Chondrocyte (in vitro differentiated cells): ENCODE measurements around the gene TIGD6. TPM values are rescaled to one million over a fixed set of nuclear protein-coding genes. Genes with fewer than 3 reads are reported as not detected.
A peak's percentile ranks its signal among the peaks of the same experiment; 100 is the strongest.
"Not testable (repeated sequence)": the region's sequence is repeated elsewhere in the genome, so short reads cannot be mapped to it uniquely, and the experiment has no call there.

Experiments
- DNase-seq: peaks from one replicate; pipeline ENCODE4 v3.0.0; 2021; ENCODE audit warnings: mixed read lengths, low spot score
- H3K27ac Mint-ChIP-seq: one replicate; pipeline ENCODE4 v1.8.0; 2021; ENCODE audit warnings: mild to moderate bottlenecking, moderate library complexity, mixed read lengths; ENCODE audit not compliant: unreplicated experiment
- H3K27me3 Mint-ChIP-seq: 2 replicates; pipeline ENCODE4 v1.8.0; 2021; ENCODE audit warnings: low read depth, mixed read lengths
- H3K36me3 Mint-ChIP-seq: 2 replicates; pipeline ENCODE4 v1.8.0; 2021; ENCODE audit warnings: low read depth, mixed read lengths
- H3K4me1 Mint-ChIP-seq: 2 replicates; pipeline ENCODE4 v1.8.0; 2021; ENCODE audit warnings: low read depth, mild to moderate bottlenecking, mixed read lengths
- H3K4me3 Mint-ChIP-seq: one replicate; pipeline ENCODE4 v1.8.0; 2021; ENCODE audit warnings: mild to moderate bottlenecking, moderate library complexity, mixed read lengths; ENCODE audit not compliant: unreplicated experiment
- H3K9me3 Mint-ChIP-seq: 2 replicates; pipeline ENCODE4 v1.8.0; 2021; ENCODE audit warnings: low read depth, mixed read lengths
- total RNA-seq: library from RNA; stranded (reverse); gene quantifications from 3 replicates; pipeline ENCODE4 v1.2.1, GENCODE V29; 2021
- TF ChIP-seq, protein P1 (sequence below): fragments of 200-600 bp; sonication (generic); IDR thresholded peaks from 2 replicates; pipeline ENCODE4 v1.5.0; 2021; ENCODE audit warnings: antibody characterized with exemption, mild to moderate bottlenecking, moderate library complexity

Gene TIGD6
- total RNA-seq, 1 donor from 2014 or later = 5.3 TPM

- H3K9me3 Mint-ChIP-seq = no peaks in the 10 kb centered on the region
- DNase-seq = no peak
Measured at GRCh38 chr5:149953436-149954121, 46.9 kb downstream of the TIGD6 start.

GRCh38 chr5:149951138-149951749, 49.2 kb downstream of the TIGD6 start:
- no peaks in the 10 kb centered on the region for H3K4me1 Mint-ChIP-seq
- H3K27ac Mint-ChIP-seq = no peak overlapping the region
- H3K36me3 Mint-ChIP-seq = no peaks in the 10 kb centered on the region
- H3K9me3 Mint-ChIP-seq = no peaks in the 10 kb centered on the region
- TF ChIP-seq, protein P1, sequence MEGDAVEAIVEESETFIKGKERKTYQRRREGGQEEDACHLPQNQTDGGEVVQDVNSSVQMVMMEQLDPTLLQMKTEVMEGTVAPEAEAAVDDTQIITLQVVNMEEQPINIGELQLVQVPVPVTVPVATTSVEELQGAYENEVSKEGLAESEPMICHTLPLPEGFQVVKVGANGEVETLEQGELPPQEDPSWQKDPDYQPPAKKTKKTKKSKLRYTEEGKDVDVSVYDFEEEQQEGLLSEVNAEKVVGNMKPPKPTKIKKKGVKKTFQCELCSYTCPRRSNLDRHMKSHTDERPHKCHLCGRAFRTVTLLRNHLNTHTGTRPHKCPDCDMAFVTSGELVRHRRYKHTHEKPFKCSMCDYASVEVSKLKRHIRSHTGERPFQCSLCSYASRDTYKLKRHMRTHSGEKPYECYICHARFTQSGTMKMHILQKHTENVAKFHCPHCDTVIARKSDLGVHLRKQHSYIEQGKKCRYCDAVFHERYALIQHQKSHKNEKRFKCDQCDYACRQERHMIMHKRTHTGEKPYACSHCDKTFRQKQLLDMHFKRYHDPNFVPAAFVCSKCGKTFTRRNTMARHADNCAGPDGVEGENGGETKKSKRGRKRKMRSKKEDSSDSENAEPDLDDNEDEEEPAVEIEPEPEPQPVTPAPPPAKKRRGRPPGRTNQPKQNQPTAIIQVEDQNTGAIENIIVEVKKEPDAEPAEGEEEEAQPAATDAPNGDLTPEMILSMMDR = no peak
- H3K4me3 Mint-ChIP-seq = no peak overlapping the region
- peaks cover 3% of the 10 kb centered on the region for H3K27me3 Mint-ChIP-seq
- no peak for DNase-seq

More at GRCh38 chr5:149953436-149954121, 46.9 kb downstream of the TIGD6 start:
- Mint-ChIP-seq H3K4me1 (peaks cover 2% of the 10 kb centered on the region), H3K27me3 (no peaks in the 10 kb centered on the region), H3K27ac (no peak overlapping the region), H3K36me3 (no peaks in the 10 kb centered on the region), H3K4me3 (no peak overlapping the region)
- TF ChIP-seq, protein P1 = no peak

- Mint-ChIP-seq H3K9me3 (no peaks in the 10 kb centered on the region), H3K4me3 (no peak overlapping the region), H3K27me3 (peaks cover 3% of the 10 kb centered on the region), H3K4me1 (no peaks in the 10 kb centered on the region), H3K36me3 (no peaks in the 10 kb centered on the region), H3K27ac (no peak overlapping the region)
- TF ChIP-seq, protein P1 = no peak
- DNase-seq = no peak
Measured at GRCh38 chr5:149948993-149949392, 51.5 kb downstream of the TIGD6 start.

DNA sequence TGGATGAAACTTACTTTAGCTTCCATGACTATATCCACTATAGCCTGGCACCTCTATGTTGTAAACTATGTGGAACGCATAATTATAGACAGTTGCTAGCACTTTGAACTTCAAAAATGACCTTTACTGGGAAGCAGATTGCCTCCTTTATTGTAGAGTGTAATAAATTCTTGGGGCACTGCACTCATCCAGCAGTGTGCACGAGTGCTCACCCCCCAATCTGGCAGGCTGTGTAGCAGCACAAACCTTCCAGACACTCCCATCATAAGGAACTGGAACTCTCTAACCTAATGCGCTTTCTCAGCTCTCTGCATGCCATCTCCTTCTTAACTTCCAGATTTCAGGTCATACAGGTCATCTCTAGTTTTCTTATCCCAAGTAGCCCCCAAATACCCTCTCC, 54.3 kb downstream of the TIGD6 start:
- Mint-ChIP-seq H3K9me3 (no peaks in the 10 kb centered on the region), H3K27me3 (peaks cover 3% of the 10 kb centered on the region), H3K27ac (no peak overlapping the region), H3K4me1 (peaks cover 21% of the 10 kb centered on the region), H3K36me3 (no peaks in the 10 kb centered on the region), H3K4me3 (no peak overlapping the region)
- TF ChIP-seq, protein P1 = no peak
- no peak for DNase-seq

DNA sequence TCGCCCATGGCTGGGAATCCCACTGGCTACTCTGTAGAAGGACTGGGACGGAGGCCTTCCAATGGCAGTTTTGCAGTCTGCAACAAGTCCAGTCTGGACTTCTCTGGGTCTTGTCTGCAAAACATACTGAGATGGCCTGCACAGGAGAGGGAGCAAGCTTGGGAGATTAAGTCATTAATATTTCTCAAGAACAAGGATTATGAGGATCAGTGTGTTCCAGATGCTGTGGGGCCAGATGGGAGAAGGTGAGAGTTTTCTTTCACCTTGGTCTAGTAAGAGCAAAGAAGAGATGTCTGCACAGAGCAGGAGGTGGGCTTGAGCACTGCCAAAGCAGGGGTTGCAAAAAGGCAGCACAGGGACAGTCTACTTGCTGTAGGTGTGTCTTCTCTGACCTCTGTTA, 55.8 kb downstream of the TIGD6 start, which contains the start of gene PDE6A:
PDE6A (minus strand) TSS at position 128 of the 400 bp plus-strand sequence; CDS start at position 8, 120 bp downstream.
- Mint-ChIP-seq H3K27ac (no peak within 1 kb of the TSS), H3K27me3 (peaks cover 3% of the 10 kb centered on the region), H3K4me1 (peaks cover 32% of the 10 kb centered on the region), H3K36me3 (no peaks in the 10 kb centered on the region), H3K9me3 (no peaks in the 10 kb centered on the region), H3K4me3 (no peak within 1 kb of the TSS)
- no peak for DNase-seq
- TF ChIP-seq, protein P1 = no peak

DNA sequence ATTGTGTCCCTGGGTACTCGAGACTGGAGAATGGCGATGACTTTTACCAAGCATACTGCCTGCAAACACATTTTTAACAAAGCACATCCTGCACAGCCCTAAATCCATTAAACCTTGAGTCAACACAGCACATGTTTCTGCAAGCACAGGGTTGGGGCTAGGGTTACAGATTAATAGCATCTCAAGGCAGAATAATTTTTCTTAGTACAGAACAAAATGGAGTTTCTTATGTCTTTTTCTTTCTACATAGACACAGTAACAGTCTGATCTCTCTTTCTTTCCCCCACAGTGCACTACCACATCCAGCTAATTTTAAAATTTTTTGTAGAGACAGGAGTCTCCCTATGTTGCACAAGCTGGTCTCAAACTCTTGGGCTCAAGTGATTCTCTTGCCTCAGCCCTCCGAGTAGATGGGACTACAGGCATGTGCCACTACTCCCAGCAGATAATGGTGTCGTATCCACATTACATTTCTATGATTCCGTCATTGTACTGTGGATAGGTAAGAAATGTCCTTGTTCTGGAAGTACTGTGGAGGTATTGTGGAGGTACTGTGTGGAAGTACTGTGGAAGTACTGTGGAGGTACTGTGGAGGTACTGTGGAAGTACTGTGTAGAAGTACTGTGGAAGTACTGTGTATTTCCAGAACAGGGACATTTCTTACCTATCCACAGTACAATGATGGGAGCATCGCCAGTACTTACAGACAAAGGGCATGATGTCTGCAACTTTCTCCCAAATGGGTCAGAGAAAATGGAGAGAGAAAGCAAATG, 57.1 kb downstream of the TIGD6 start:
- H3K9me3 Mint-ChIP-seq, DNase-seq, H3K4me3 Mint-ChIP-seq, H3K27me3 Mint-ChIP-seq, H3K36me3 Mint-ChIP-seq: not testable (repeated sequence)
- Mint-ChIP-seq H3K27ac (peak overlapping the region; percentile 18), H3K4me1 (peaks cover 45% of the 10 kb centered on the region)
